Measurements from ENCODE around the gene PDCD1LG2. TPM values are rescaled to one million over a fixed set of nuclear protein-coding genes. Genes with fewer than 3 reads are reported as not detected.
"Not testable (repeated sequence)": the region's sequence is repeated elsewhere in the genome, so short reads cannot be mapped to it uniquely, and the experiment has no call there.

Gene PDCD1LG2
- total RNA-seq, 1 donor from 2014 or later: 27.1 TPM

GRCh38 chr9:5563417-5563815 is 53.1 kb downstream of the PDCD1LG2 start:
- DNase-seq (ENCODE audit: low read depth, low spot score): no peak

DNA sequence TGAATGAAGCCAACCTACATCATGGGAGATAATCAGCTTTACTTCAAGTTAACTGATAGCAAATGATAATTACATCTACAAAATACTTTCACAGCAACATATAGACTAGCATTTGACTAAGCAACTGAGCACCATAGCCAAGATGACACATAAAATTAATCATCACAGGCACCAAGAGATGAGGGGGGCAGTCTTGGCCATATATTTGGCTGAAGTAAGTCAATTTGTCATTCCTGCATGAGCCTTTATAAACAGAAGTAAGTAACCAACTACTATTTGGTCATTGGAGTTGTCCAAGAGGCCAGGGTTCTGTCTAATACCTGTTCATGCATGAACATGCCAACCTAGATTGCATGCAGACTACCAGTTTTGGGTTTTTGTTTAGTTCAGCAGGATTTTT is 53.6 kb downstream of the PDCD1LG2 start:
- no peak for DNase-seq (ENCODE audit: low read depth, low spot score)

DNA sequence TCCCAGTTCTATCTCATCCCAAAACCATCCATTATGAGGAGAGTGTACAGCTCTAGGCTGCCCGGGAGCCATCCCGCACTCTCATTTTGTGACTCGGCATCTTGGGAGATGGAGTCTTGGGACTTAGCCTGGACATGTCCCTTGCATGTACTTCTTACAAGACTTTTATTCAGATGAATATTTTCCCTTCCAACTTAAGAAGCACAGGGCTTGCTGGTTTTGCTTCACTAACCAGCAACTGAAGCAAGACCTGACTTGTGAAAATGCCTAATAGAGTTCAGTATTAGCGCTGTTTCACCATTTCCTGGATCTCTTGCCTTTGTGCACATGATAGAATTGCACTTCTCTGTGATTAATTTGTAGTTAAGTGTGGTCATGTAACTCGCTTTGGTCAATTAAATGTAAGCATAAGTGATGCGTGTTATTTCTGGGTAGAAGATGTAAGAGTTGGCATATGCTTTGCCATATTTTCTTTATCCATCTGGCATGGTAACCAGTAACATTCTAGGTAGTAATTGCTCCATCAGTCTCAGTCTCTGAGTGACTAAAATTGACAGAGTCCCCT is 55.8 kb downstream of the PDCD1LG2 start:
- DNase-seq (ENCODE audit: low read depth, low spot score): no peak

- no peak for DNase-seq (ENCODE audit: low read depth, low spot score)
These were observed 58.5 kb downstream of the PDCD1LG2 start for GRCh38 chr9:5568868-5569267.

DNA sequence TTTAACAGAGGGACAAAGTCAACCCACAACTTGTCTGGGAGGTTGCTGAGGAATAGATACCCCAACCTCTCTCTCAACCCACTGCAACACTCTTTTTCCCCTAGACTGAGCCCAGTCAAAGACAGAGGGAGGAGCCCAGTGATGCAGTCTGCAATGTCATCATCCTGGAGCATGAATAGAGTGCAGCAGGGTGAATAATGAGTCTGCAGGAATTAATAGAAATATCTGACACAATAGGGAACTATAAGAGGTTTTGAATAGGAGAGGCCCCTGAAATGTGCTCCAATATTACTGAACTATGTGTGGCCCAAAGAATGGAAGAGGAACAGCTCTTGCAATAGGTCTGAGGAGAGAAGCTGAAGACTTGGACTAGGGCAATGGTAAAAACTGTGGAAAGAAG is 59.1 kb downstream of the PDCD1LG2 start:
- DNase-seq (ENCODE audit: low read depth, low spot score): no peak

- DNase-seq (ENCODE audit: low read depth, low spot score): no peak
These were observed 59.6 kb downstream of the PDCD1LG2 start for GRCh38 chr9:5569891-5570290.

- no peak for DNase-seq (ENCODE audit: low read depth, low spot score)
These were observed 61.4 kb downstream of the PDCD1LG2 start for GRCh38 chr9:5571629-5572232.

- no peak for DNase-seq (ENCODE audit: low read depth, low spot score)
These were observed 63.8 kb downstream of the PDCD1LG2 start for GRCh38 chr9:5574097-5574496.

GRCh38 chr9:5575000-5575399 is 64.7 kb downstream of the PDCD1LG2 start:
- DNase-seq (ENCODE audit: low read depth, low spot score): no peak

DNA sequence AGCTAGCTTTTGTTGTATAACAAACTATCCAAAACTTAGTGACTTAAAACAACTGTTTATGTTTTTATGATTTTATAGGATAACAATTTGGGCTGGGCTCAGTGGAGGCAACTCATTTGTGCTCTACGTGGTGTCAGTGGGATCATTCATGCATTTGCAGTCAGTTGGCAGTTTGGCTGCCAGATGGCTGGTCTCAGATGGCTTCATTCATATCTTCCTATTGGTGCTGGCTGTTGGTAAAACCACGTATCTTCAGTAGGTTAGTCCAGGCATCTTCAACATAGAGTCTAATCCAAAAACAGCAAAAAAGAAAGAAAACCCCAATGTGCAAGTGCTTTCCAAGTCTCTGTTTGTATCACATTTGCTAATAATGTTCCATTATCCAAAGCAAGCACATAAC is 66.9 kb downstream of the PDCD1LG2 start:
- no peak for DNase-seq (ENCODE audit: low read depth, low spot score)

DNA sequence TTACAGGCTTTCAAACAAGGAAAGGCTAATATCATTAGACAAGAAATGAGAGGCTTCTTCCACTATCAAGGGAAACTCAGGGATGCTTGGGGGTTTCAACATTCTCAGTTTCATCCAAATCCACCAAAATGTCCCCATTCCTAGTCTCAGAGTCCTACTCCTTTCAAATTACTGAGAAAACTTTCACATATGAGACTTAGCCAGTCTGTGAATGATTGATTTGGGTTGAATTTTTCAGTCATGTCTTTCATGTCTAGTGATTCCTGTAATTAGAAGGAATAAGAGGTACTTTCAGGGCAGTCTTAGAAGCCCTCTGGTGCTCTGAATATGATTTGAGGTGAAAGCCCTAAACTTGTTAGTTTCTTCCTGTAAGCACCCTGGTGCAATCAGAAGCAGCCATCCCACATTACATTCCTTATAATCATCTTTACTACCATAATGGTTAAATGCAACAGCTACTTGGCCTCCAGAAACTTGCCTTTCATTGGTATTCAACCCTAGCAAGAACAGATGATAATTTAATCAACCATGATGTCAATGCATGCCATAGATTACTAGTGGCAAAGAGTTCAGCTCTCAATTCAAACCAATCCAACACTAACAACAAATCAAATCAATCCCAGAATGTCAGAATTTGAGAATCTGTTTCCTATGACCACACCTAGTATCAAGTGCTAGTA is 67.8 kb downstream of the PDCD1LG2 start:
- no peak for DNase-seq (ENCODE audit: low read depth, low spot score)

- no peak for DNase-seq (ENCODE audit: low read depth, low spot score)
These were observed 68.4 kb downstream of the PDCD1LG2 start for GRCh38 chr9:5578698-5579085.

GRCh38 chr9:5579881-5580280 is 69.5 kb downstream of the PDCD1LG2 start:
- DNase-seq (ENCODE audit: low read depth, low spot score): no peak

DNA sequence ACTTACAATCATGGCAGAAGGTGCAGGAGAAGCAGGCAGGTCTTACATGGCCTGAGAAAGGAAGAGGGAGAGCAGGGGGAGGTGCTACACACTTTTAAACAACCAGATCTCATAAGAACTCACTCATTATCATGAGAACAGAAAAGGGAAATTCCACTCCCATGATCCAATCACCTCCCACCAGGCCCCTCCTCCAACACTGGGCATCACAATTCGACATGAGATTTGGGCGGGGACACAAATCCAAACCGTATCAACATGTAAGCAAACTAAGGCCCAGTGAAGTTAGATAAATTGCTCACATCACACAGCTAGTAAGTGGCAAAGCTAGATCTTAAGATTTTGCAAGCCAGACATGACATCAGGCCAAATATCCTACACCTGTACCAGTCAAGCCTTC is 70.3 kb downstream of the PDCD1LG2 start:
- no peak for DNase-seq (ENCODE audit: low read depth, low spot score)

- not testable (repeated sequence) for DNase-seq (ENCODE audit: low read depth, low spot score)
These were observed 71.4 kb downstream of the PDCD1LG2 start for GRCh38 chr9:5581706-5582105.

- DNase-seq (ENCODE audit: low read depth, low spot score): peak; percentile 47
These were observed 72.5 kb downstream of the PDCD1LG2 start for GRCh38 chr9:5582835-5583195.

DNA sequence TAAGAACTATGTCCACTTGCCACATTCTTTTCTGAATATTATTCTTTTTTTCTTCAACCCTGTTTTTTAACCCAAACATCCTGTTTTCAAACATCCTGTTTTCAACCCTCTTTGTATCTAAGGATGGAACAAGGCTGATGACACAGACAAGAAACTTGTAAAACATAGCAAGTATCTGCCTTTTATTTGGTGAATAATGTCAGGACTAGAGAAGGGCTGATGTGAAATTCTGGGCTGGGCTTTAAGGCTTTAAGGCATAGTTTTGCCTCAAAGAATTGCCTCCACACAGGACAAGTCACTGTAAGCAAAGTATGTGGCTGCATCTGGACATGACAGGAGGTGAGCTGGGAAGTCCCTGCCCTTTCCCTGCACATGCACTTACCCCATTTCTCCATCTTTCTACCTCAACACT is 76.1 kb downstream of the PDCD1LG2 start:
- DNase-seq (ENCODE audit: low read depth, low spot score): no peak

DNA sequence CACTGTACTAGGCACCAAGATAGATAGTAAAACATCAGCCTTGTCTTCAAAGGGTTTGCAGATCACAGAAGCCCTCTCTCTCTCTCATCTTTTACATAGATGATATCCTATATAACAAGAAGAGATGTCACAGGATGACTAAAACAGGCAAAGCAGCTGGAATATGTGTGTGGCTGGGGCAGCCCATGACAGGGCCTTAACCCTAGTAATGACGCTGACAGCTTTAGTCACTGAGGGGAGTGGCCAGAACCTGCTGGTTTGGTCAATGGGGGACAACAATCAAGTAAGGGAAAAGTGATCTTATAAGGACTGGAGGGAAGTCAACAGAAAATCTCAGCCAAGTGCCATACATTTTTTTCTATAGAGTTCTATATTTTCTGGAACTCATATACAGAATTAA is 76.7 kb downstream of the PDCD1LG2 start:
- no peak for DNase-seq (ENCODE audit: low read depth, low spot score)

DNA sequence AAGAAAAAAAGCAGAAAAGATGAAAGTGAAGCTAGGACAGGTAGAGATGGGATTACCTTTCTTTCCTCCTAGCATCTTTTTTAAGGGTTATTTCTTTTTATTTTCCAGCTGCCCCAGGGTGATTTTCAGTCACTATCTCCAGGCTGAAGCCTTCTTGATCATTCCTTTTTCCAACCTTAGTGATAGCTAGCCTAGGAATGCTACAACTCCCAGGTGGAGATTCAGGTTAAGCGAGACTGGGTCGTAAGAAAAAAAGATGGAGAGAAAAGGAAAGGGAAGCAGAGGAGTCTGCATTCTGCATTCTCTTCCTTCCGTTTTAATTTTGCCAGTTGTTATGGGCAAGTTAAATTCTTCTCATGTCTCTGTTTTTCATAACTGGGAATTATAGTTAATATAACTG is 81.9 kb downstream of the PDCD1LG2 start:
- DNase-seq (ENCODE audit: low read depth, low spot score): no peak

- DNase-seq (ENCODE audit: low read depth, low spot score): no peak
These were observed 82.6 kb downstream of the PDCD1LG2 start for GRCh38 chr9:5592904-5593303.

DNA sequence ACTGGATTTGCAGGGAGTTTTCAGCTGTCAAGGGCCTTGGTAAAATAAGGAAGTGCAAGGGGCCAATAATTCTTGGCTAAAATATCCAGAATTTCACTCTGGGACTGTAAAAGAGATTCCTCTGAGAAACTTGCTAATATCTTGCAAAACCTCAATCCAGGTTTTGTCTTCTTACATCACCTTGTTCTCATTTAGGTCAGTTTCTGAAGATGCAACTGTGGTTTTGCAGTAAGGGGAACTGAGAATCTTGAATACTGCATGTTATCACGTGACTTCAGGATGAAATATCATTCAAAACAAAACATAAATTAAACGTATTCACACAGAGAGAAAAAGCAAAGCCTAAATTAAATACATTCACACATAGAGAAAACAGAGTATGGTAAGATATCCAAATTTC is 83.6 kb downstream of the PDCD1LG2 start:
- no peak for DNase-seq (ENCODE audit: low read depth, low spot score)

- no peak for DNase-seq (ENCODE audit: low read depth, low spot score)
These were observed 85.8 kb downstream of the PDCD1LG2 start for GRCh38 chr9:5596173-5596572.

Measured in pulmonary artery endothelial cell (primary cell).